IMR-90 (cell line): Measurements from ENCODE around the gene NPSR1. TPM values are rescaled to one million over a fixed set of nuclear protein-coding genes. Genes with fewer than 3 reads are reported as not detected.

ENCODE experiments used
- ATAC-seq: fragments of 200-7000 bp; cut with Tn5 transposase; 2 replicates; pipeline ENCODE4 v1.9.1; 2020; ENCODE audit warnings: low read depth, mild to moderate bottlenecking, moderate library complexity
- BruUV-seq: library from RNA; stranded (reverse); fragments of 400-500 nt; replicated peaks from 2 replicates; lab custom pipeline; 2021; lab: Mats Ljungman, UMichigan
- CTCF ChIA-PET: fragments of 300-600 bp; formaldehyde crosslinking; extraction: SDS; loops from one replicate; lab custom pipeline; 2021; ENCODE audit warnings: antibody characterized with exemption; lab: Yijun Ruan, JAX
- POLR2A ChIA-PET: fragments of 300-600 bp; sonication (Branson Sonifier 250); formaldehyde crosslinking; loops from one replicate; lab custom pipeline; 2022; ENCODE audit warnings: antibody characterized with exemption; ENCODE audit not compliant: unreplicated experiment; lab: Charles Lee
- DNase-seq: peaks from one replicate; pipeline ENCODE4 v3.0.0; 2013
- H2AFZ ChIP-seq: replicated peaks from 2 replicates; pipeline ENCODE3; 2013; ENCODE audit warnings: low read length, mild to moderate bottlenecking; ENCODE audit not compliant: poor library complexity
- H2AK5ac ChIP-seq: 2 replicates; pipeline ENCODE4 v1.6.1; 2013; ENCODE audit warnings: low read depth, low read length, inconsistent platforms
- H2AK9ac ChIP-seq: replicated peaks from 2 replicates; pipeline ENCODE3; 2013; ENCODE audit warnings: mild to moderate bottlenecking, low read depth, low read length, moderate library complexity; ENCODE audit not compliant: poor library complexity
- H2BK120ac ChIP-seq: 2 replicates; pipeline ENCODE4 v1.6.1; 2013; ENCODE audit warnings: low read depth, low read length, inconsistent platforms
- H2BK15ac ChIP-seq: 3 replicates; pipeline ENCODE4 v1.6.1; 2013; ENCODE audit warnings: low read depth, low read length, inconsistent platforms
- H2BK20ac ChIP-seq: 2 replicates; pipeline ENCODE4 v1.6.1; 2013; ENCODE audit warnings: low read depth, mild to moderate bottlenecking, inconsistent platforms, low read length, moderate library complexity
- H2BK5ac ChIP-seq: 2 replicates; pipeline ENCODE4 v1.6.1; 2013; ENCODE audit warnings: mild to moderate bottlenecking, low read depth, low read length, inconsistent platforms; ENCODE audit not compliant: poor library complexity, severe bottlenecking
- H3K14ac ChIP-seq: replicated peaks from 2 replicates; pipeline ENCODE4 v1.6.1; 2013; ENCODE audit warnings: low read depth, low read length, inconsistent platforms
- H3K18ac ChIP-seq: 2 replicates; pipeline ENCODE4 v1.6.1; 2013; ENCODE audit warnings: low read depth, low read length, control low read depth
- H3K23ac ChIP-seq: 2 replicates; pipeline ENCODE4 v1.6.1; 2013; ENCODE audit warnings: low read depth, low read length, inconsistent platforms
- H3K27ac ChIP-seq: 2 replicates; pipeline ENCODE4 v1.5.1; 2013; ENCODE audit warnings: mild to moderate bottlenecking, control low read depth, low read length; ENCODE audit not compliant: insufficient read depth
- H3K27me3 ChIP-seq: 2 replicates; pipeline ENCODE4 v1.6.1; 2013; ENCODE audit warnings: low read length; ENCODE audit not compliant: control insufficient read depth, insufficient read depth
- H3K36me3 ChIP-seq: 2 replicates; pipeline ENCODE4 v1.6.1; 2013; ENCODE audit warnings: low read length, mixed read lengths; ENCODE audit not compliant: control insufficient read depth, insufficient read depth
- H3K4ac ChIP-seq: 2 replicates; pipeline ENCODE4 v1.6.1; 2013; ENCODE audit warnings: low read depth, low read length, inconsistent platforms
- H3K4me1 ChIP-seq: 2 replicates; pipeline ENCODE4 v1.6.1; 2013; ENCODE audit warnings: low read length, mixed read lengths; ENCODE audit not compliant: control insufficient read depth, insufficient read depth
- H3K4me2 ChIP-seq: 2 replicates; pipeline ENCODE4 v1.6.1; 2013; ENCODE audit warnings: low read depth, mild to moderate bottlenecking, control low read depth, low read length, moderate library complexity
- H3K4me3 ChIP-seq: 2 replicates; pipeline ENCODE4 v1.5.1; 2013; ENCODE audit warnings: low read depth, mild to moderate bottlenecking, control low read depth, low read length, moderate library complexity; ENCODE audit not compliant: insufficient read depth
- H3K56ac ChIP-seq: 2 replicates; pipeline ENCODE4 v1.6.1; 2013; ENCODE audit warnings: low read length, inconsistent platforms; ENCODE audit not compliant: insufficient read depth; ENCODE audit errors: extremely low read depth
- H3K79me1 ChIP-seq, 2 experiments: 2 replicates each; pipeline ENCODE4 v1.6.1; 2013; ENCODE audit warnings: low read length in 2 of 2, inconsistent platforms in 1 of 2, low read depth in 1 of 2
- H3K9ac ChIP-seq: 2 replicates; pipeline ENCODE4 v1.6.1; 2013; ENCODE audit warnings: low read depth, low read length, control low read depth
- H3K9me1 ChIP-seq: 2 replicates; pipeline ENCODE4 v1.6.1; 2013; ENCODE audit warnings: low read length, inconsistent platforms; ENCODE audit not compliant: insufficient read depth
- H3K9me3 ChIP-seq: 2 replicates; pipeline ENCODE4 v1.6.1; 2013; ENCODE audit warnings: low read length; ENCODE audit not compliant: control insufficient read depth, insufficient read depth
- H4K20me1 ChIP-seq: 2 replicates; pipeline ENCODE4 v1.6.1; 2013; ENCODE audit warnings: low read length, inconsistent platforms; ENCODE audit not compliant: insufficient read depth
- H4K5ac ChIP-seq: 2 replicates; pipeline ENCODE4 v1.6.1; 2013; ENCODE audit warnings: mild to moderate bottlenecking, low read depth, low read length, control low read depth
- H4K8ac ChIP-seq, 2 experiments: 2 replicates each; pipeline ENCODE4 v1.6.1; 2013; ENCODE audit warnings: low read depth in 2 of 2, low read length in 2 of 2, control low read depth in 1 of 2, inconsistent platforms in 1 of 2
- H4K91ac ChIP-seq: 2 replicates; pipeline ENCODE4 v1.6.1; 2013; ENCODE audit warnings: low read depth, low read length, inconsistent platforms; ENCODE audit not compliant: insufficient read depth
- ELK1 ChIP-seq: fragments of 150-350 bp; IDR thresholded peaks from 2 replicates; pipeline ENCODE4 v1.6.1; 2016; ENCODE audit warnings: low read depth, mild to moderate bottlenecking, low read length, moderate library complexity, borderline replicate concordance
- USF2 ChIP-seq: fragments of 150-350 bp; IDR thresholded peaks from 2 replicates; pipeline ENCODE4 v1.6.1; 2017; ENCODE audit warnings: mild to moderate bottlenecking, antibody characterized with exemption, low read length, low read depth
- WGBS, 2 experiments: methylation state at CpG; one replicate each; pipeline versions ENCODE4 v1.1.5 to v1.1.7; 2013; ENCODE audit warnings: missing lambda C conversion rate in 2 of 2; ENCODE audit not compliant: insufficient read length in 1 of 2; ENCODE audit errors: extremely low coverage in 2 of 2; 5-methylcytosine and 5-hydroxymethylcytosine counted together
- dilution Hi-C: fragments of 300-500 bp; cut with HindIII; formaldehyde crosslinking; loops from one replicate; pipeline ENCODE4 v1.14.3; 2018; ENCODE audit warnings: low sequenced_read_pairs; ENCODE audit not compliant: unreplicated experiment
- in situ Hi-C: fragments of 300-500 bp; cut with MboI; formaldehyde crosslinking; loops from 3 replicates; pipeline ENCODE4 v1.14.3; 2019; ENCODE audit warnings: low sequenced_read_pairs, inconsistent platforms, mixed read lengths
- intact Hi-C: fragments of 100-400 bp; cut with micrococcal nuclease; formaldehyde crosslinking; loops from 2 replicates; pipeline ENCODE4 v1.10.0; 2022
- polyA plus RNA-seq, 3 experiments: library from polyadenylated mRNA; depleted of rRNA; stranded (reverse); fragments of >200 nt; gene quantifications; 2 replicates each; pipeline ENCODE4 v1.2.3, GENCODE V29; 2012; ENCODE audit warnings: low replicate concordance in 1 of 3
- total RNA-seq: library from RNA; depleted of rRNA; stranded (reverse); fragments of >200 nt; gene quantifications from 2 replicates; pipeline ENCODE4 v1.2.3, GENCODE V29; 2012

The NPSR1 gene
- total and polyA plus RNA-seq, 2 of the 4 experiments (the other 2 are of a cell fraction): not detected

GRCh38 chr7:34787586-34787985 is 129.6 kb downstream of the NPSR1 start:
- Histone ChIP-seq H3K4ac (no peak overlapping the region), H2BK20ac (no peak overlapping the region), H4K91ac (no peak overlapping the region), H3K4me1 (no peaks in the 10 kb centered on the region), H3K27me3 (no peaks in the 10 kb centered on the region), H3K36me3 (no peaks in the 10 kb centered on the region), H2AFZ (no peak overlapping the region), H3K18ac (no peak overlapping the region), H4K20me1 (no peaks in the 10 kb centered on the region), H3K27ac (no peak overlapping the region), H3K9ac (no peak overlapping the region), H2BK5ac (no peak overlapping the region), H3K9me1 (no peaks in the 10 kb centered on the region), H3K79me1 (no peaks in the 10 kb centered on the region), H3K56ac (no peak overlapping the region), H3K9me3 (no peaks in the 10 kb centered on the region), H4K5ac (no peak overlapping the region), H3K4me3 (no peak overlapping the region), H4K8ac (no peak overlapping the region), H3K23ac (no peak overlapping the region), H2BK15ac (no peak overlapping the region), H2AK5ac (no peak overlapping the region), H3K14ac (no peak overlapping the region), H3K4me2 (no peak overlapping the region), H2BK120ac (no peak overlapping the region), H2AK9ac (no peak overlapping the region)
- no CpG with 5 or more reads among the region's 1 CpG for WGBS, 2 experiments
- DNase-seq (no peak), ATAC-seq (no peak)
- ChIA-PET CTCF (no interaction called here), POLR2A (no interaction called here)
- BruUV-seq: no TSS peak
- intact Hi-C loops: no loop called here
- dilution Hi-C loops: no loop called here
- TF ChIP-seq USF2: no peak
- no peak for TF ChIP-seq ELK1
- in situ Hi-C loops: no loop called here
